HepG2 (cell line): ENCODE results near the gene CALR. TPM values are rescaled to one million over a fixed set of nuclear protein-coding genes. Genes with fewer than 3 reads are reported as not detected.

ENCODE experiments used
- CCDC6 ChIP-seq: sonication (generic); formaldehyde crosslinking; IDR thresholded peaks from 2 replicates; pipeline ENCODE4 v1.8.1; 2022; ENCODE audit warnings: mild to moderate bottlenecking, missing genetic modification reagents, moderate library complexity
- CHCHD3 ChIP-seq: sonication (generic); formaldehyde crosslinking; IDR thresholded peaks from 2 replicates; pipeline ENCODE4 v1.8.0; 2022; ENCODE audit warnings: mild to moderate bottlenecking, missing genetic modification reagents, moderate library complexity
- HOXA9 ChIP-seq: sonication (generic); formaldehyde crosslinking; IDR thresholded peaks from 2 replicates; pipeline ENCODE4 v1.8.1; 2022; ENCODE audit warnings: missing genetic modification reagents, mild to moderate bottlenecking, moderate library complexity, borderline replicate concordance
- IKZF4 ChIP-seq: sonication (generic); formaldehyde crosslinking; IDR thresholded peaks from 2 replicates; pipeline ENCODE4 v1.5.1; 2020; ENCODE audit warnings: borderline replicate concordance, mild to moderate bottlenecking, low read depth, missing genetic modification reagents; ENCODE audit errors: not compliant biosample characterization
- JUN ChIP-seq: sonication (generic); formaldehyde crosslinking; IDR thresholded peaks from 2 replicates; pipeline ENCODE4 v1.4.0; 2020; ENCODE audit warnings: mild to moderate bottlenecking, missing genetic modification reagents
- KLF11 ChIP-seq: IDR thresholded peaks from 2 replicates; pipeline ENCODE4 v1.6.1; 2016; ENCODE audit warnings: missing compliant biosample characterization
- MYC ChIP-seq: sonication (generic); formaldehyde crosslinking; IDR thresholded peaks from 2 replicates; pipeline ENCODE4 v1.9.0; 2021; ENCODE audit warnings: missing genetic modification reagents, borderline replicate concordance
- PCBP1 ChIP-seq: fragments of 200-400 bp; formaldehyde crosslinking; IDR thresholded peaks from 2 replicates; pipeline ENCODE4 v1.6.1; 2017; ENCODE audit warnings: mild to moderate bottlenecking, low read depth, low read length, borderline replicate concordance
- RBM39 ChIP-seq: fragments of 200-400 bp; formaldehyde crosslinking; IDR thresholded peaks from one replicate; pipeline ENCODE4 v1.6.1; 2018; ENCODE audit warnings: antibody characterized with exemption, mild to moderate bottlenecking, low read depth, low read length; ENCODE audit not compliant: poor library complexity, severe bottlenecking
- SMAD3 ChIP-seq: sonication (generic); formaldehyde crosslinking; IDR thresholded peaks from 2 replicates; pipeline ENCODE4 v1.4.0; 2020; ENCODE audit warnings: missing genetic modification reagents
- XRCC5 ChIP-seq: fragments of 200-400 bp; formaldehyde crosslinking; optimal IDR thresholded peaks from 2 replicates; pipeline ENCODE3; 2017; ENCODE audit warnings: mild to moderate bottlenecking, low read length
- ZC3H13 ChIP-seq: sonication (generic); formaldehyde crosslinking; IDR thresholded peaks from 2 replicates; pipeline ENCODE4 v1.8.1; 2023; ENCODE audit warnings: mild to moderate bottlenecking, missing genetic modification reagents, moderate library complexity
- ZNF326 ChIP-seq: sonication (generic); formaldehyde crosslinking; IDR thresholded peaks from 2 replicates; pipeline ENCODE4 v1.4.0; 2020; ENCODE audit warnings: missing genetic modification reagents, borderline replicate concordance
- polyA plus RNA-seq, 8 experiments: library from polyadenylated mRNA; depleted of rRNA in 3 of 8; stranded (reverse) in 7 of 8; unstranded in 1 of 8; fragments of >200 nt; fragmentation: Illumina TruSeq in 4 of 8; extraction: Trizol in 4 of 8; gene quantifications; 2 replicates each; pipeline versions ENCODE4 v1.2.1 to v1.2.3, GENCODE V29; 2011 to 2016; ENCODE audit warnings: low read depth in 4 of 8, missing spikeins in 1 of 8, mixed read lengths in 1 of 8; ENCODE audit not compliant: insufficient read depth in 1 of 8
- total RNA-seq, 5 experiments: library from RNA; depleted of rRNA; stranded (reverse); fragments of >200 nt; fragmentation: Illumina TruSeq; extraction: Trizol; gene quantifications; 2 replicates each; pipeline ENCODE4 v1.2.3, GENCODE V29; 2016; ENCODE audit warnings: low read depth in 1 of 5
- TF ChIP-seq, protein P1 (sequence below): sonication (generic); formaldehyde crosslinking; IDR thresholded peaks from 2 replicates; pipeline ENCODE4 v1.4.0; 2020; ENCODE audit warnings: missing genetic modification reagents
- TF ChIP-seq, protein P2 (sequence below), 2 experiments: sonication (generic) in 1 of 2; formaldehyde crosslinking in 1 of 2; IDR thresholded peaks; 2 replicates each; pipeline versions ENCODE4 v1.4.0 to v1.6.1; 2016 to 2020; ENCODE audit warnings: borderline replicate concordance in 1 of 2, low read depth in 1 of 2, mild to moderate bottlenecking in 1 of 2, missing genetic modification reagents in 1 of 2
- TF ChIP-seq, protein P3 (sequence below): sonication (generic); formaldehyde crosslinking; IDR thresholded peaks from 2 replicates; pipeline ENCODE4 v1.4.0; 2020; ENCODE audit warnings: missing genetic modification reagents
- TF ChIP-seq, protein P4 (sequence below): sonication (generic); formaldehyde crosslinking; conservative IDR thresholded peaks from 2 replicates; pipeline ENCODE4 v1.4.0; 2020; ENCODE audit warnings: mild to moderate bottlenecking, missing genetic modification reagents, moderate library complexity

CALR gene
- total and polyA plus RNA-seq, 2 of the 13 experiments (the other 11 are each of a cell fraction or from before 2014, with no cell fraction given): 898 to 934 TPM

DNA sequence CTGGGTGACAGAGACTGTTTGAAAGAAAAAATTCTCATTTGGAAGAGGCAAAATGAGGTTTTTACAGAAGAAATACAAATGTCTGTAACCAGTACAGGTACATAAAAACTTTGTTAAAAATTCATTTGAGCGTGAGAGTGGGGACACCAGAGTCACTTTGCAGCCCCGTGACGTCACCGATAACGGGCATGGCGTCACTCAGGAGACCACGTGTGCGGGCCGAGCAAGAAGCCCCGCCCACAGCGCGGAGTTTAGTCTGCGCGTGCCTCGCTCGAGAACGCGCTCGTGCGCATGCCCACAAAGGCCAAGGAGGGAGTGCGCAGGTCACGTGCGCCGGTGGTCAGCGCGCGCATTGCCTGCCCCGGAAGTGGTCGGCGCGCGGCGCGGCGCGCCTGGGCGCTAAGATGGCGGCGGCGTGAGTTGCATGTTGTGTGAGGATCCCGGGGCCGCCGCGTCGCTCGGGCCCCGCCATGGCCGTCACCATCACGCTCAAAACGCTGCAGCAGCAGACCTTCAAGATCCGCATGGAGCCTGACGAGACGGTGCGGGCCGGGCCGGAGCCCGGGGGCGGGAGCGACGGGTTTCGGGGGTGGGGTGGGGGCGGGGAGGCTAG is 7.2 kb downstream of the CALR start, which contains the start of gene RAD23A (continued):
- TF ChIP-seq, protein P1, sequence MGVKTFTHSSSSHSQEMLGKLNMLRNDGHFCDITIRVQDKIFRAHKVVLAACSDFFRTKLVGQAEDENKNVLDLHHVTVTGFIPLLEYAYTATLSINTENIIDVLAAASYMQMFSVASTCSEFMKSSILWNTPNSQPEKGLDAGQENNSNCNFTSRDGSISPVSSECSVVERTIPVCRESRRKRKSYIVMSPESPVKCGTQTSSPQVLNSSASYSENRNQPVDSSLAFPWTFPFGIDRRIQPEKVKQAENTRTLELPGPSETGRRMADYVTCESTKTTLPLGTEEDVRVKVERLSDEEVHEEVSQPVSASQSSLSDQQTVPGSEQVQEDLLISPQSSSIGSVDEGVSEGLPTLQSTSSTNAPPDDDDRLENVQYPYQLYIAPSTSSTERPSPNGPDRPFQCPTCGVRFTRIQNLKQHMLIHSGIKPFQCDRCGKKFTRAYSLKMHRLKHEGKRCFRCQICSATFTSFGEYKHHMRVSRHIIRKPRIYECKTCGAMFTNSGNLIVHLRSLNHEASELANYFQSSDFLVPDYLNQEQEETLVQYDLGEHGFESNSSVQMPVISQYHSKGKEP (CRISPR knock-in tag): no peak
- peak; percentile 15 for TF ChIP-seq XRCC5
- TF ChIP-seq, protein P2, sequence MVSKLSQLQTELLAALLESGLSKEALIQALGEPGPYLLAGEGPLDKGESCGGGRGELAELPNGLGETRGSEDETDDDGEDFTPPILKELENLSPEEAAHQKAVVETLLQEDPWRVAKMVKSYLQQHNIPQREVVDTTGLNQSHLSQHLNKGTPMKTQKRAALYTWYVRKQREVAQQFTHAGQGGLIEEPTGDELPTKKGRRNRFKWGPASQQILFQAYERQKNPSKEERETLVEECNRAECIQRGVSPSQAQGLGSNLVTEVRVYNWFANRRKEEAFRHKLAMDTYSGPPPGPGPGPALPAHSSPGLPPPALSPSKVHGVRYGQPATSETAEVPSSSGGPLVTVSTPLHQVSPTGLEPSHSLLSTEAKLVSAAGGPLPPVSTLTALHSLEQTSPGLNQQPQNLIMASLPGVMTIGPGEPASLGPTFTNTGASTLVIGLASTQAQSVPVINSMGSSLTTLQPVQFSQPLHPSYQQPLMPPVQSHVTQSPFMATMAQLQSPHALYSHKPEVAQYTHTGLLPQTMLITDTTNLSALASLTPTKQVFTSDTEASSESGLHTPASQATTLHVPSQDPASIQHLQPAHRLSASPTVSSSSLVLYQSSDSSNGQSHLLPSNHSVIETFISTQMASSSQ (IDR thresholded peaks at IDR 0.05; ENCODE audit: low read depth): no peak
- TF ChIP-seq, protein P2 (CRISPR knock-in tag; IDR thresholded peaks at IDR 0.05; ENCODE audit: borderline replicate concordance): peak; percentile 61; the same call in 1 of the 2 replicates
- TF ChIP-seq SMAD3 (CRISPR knock-in tag): no peak
- peak; percentile 45; the same call in 1 of the 2 replicates for TF ChIP-seq JUN (CRISPR knock-in tag)
- peak; percentile 64; the same call in 1 of the 2 replicates for TF ChIP-seq CCDC6 (CRISPR knock-in tag)
- peak; percentile 68 for TF ChIP-seq RBM39
- TF ChIP-seq CHCHD3 (CRISPR knock-in tag): peak; percentile 86
- TF ChIP-seq, protein P3, sequence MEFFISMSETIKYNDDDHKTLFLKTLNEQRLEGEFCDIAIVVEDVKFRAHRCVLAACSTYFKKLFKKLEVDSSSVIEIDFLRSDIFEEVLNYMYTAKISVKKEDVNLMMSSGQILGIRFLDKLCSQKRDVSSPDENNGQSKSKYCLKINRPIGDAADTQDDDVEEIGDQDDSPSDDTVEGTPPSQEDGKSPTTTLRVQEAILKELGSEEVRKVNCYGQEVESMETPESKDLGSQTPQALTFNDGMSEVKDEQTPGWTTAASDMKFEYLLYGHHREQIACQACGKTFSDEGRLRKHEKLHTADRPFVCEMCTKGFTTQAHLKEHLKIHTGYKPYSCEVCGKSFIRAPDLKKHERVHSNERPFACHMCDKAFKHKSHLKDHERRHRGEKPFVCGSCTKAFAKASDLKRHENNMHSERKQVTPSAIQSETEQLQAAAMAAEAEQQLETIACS (CRISPR knock-in tag): peak; percentile 99
- peak; percentile 99 for TF ChIP-seq MYC
- TF ChIP-seq ZNF326 (CRISPR knock-in tag): peak; percentile 98
- TF ChIP-seq HOXA9 (CRISPR knock-in tag): no peak
- TF ChIP-seq KLF11: peak; percentile 26; the same call in 1 of the 2 replicates
- 0 out of 2 replicates have a peak, but pooled peaks have one; percentile 30 for TF ChIP-seq PCBP1
- TF ChIP-seq, protein P4, sequence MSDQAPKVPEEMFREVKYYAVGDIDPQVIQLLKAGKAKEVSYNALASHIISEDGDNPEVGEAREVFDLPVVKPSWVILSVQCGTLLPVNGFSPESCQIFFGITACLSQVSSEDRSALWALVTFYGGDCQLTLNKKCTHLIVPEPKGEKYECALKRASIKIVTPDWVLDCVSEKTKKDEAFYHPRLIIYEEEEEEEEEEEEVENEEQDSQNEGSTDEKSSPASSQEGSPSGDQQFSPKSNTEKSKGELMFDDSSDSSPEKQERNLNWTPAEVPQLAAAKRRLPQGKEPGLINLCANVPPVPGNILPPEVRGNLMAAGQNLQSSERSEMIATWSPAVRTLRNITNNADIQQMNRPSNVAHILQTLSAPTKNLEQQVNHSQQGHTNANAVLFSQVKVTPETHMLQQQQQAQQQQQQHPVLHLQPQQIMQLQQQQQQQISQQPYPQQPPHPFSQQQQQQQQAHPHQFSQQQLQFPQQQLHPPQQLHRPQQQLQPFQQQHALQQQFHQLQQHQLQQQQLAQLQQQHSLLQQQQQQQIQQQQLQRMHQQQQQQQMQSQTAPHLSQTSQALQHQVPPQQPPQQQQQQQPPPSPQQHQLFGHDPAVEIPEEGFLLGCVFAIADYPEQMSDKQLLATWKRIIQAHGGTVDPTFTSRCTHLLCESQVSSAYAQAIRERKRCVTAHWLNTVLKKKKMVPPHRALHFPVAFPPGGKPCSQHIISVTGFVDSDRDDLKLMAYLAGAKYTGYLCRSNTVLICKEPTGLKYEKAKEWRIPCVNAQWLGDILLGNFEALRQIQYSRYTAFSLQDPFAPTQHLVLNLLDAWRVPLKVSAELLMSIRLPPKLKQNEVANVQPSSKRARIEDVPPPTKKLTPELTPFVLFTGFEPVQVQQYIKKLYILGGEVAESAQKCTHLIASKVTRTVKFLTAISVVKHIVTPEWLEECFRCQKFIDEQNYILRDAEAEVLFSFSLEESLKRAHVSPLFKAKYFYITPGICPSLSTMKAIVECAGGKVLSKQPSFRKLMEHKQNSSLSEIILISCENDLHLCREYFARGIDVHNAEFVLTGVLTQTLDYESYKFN (CRISPR knock-in tag): peak; percentile 32; the same call in 1 of the 2 replicates
- TF ChIP-seq IKZF4 (CRISPR knock-in tag): no peak
- TF ChIP-seq ZC3H13 (CRISPR knock-in tag): peak; percentile 80; the same call in 1 of the 2 replicates
